Loucy (cell line): ENCODE measurements around the gene SLC26A1.

Experiments used
- CTCF ChIP-seq: fragments of 200-600 bp; sonication (generic); conservative IDR thresholded peaks from 2 replicates; pipeline ENCODE4 v1.5.1; 2014; ENCODE audit warnings: mild to moderate bottlenecking, antibody characterized with exemption, low read length
- EZH2phosphoT487 ChIP-seq: fragments of 200-600 bp; IDR thresholded peaks from 2 replicates; pipeline ENCODE4 v1.6.1; 2018; ENCODE audit warnings: antibody characterized with exemption, mild to moderate bottlenecking, moderate library complexity, borderline replicate concordance

GRCh38 chr4:963276-964225 is 29.7 kb downstream of the SLC26A1 start:
- no peak for TF ChIP-seq CTCF
- TF ChIP-seq EZH2phosphoT487 = no peak
